Ishikawa (cell line): Measurements from ENCODE around the gene WWOX.

ENCODE experiments used
- CEBPB ChIP-seq: IDR thresholded peaks from 2 replicates; pipeline ENCODE4 v1.6.1; 2012
- CREB1 ChIP-seq: IDR thresholded peaks from 2 replicates; pipeline ENCODE4 v1.6.1; 2012; ENCODE audit warnings: low read depth
- EGR1 ChIP-seq: IDR thresholded peaks from 2 replicates; pipeline ENCODE4 v1.6.1; 2012
- EP300 ChIP-seq: IDR thresholded peaks from 2 replicates; pipeline ENCODE4 v1.6.1; 2012; ENCODE audit warnings: borderline replicate concordance
- FOXM1 ChIP-seq: IDR thresholded peaks from 2 replicates; pipeline ENCODE4 v1.6.1; 2012; ENCODE audit warnings: low read depth, borderline replicate concordance
- MAX ChIP-seq: IDR thresholded peaks from 2 replicates; pipeline ENCODE4 v1.6.1; 2012
- NFIC ChIP-seq: IDR thresholded peaks from 2 replicates; pipeline ENCODE4 v1.6.1; 2012
- RAD21 ChIP-seq: IDR thresholded peaks from 2 replicates; pipeline ENCODE4 v1.6.1; 2012; ENCODE audit warnings: low read depth
- REST ChIP-seq: IDR thresholded peaks from 2 replicates; pipeline ENCODE4 v1.6.1; 2012; ENCODE audit warnings: low read depth, mild to moderate bottlenecking
- TAF1 ChIP-seq: IDR thresholded peaks from 2 replicates; pipeline ENCODE4 v1.6.1; 2012; ENCODE audit warnings: low read depth, mild to moderate bottlenecking
- TCF12 ChIP-seq: IDR thresholded peaks from 2 replicates; pipeline ENCODE4 v1.6.1; 2012; ENCODE audit warnings: low read depth
- TEAD4 ChIP-seq: IDR thresholded peaks from 2 replicates; pipeline ENCODE4 v1.6.1; 2012
- USF1 ChIP-seq: IDR thresholded peaks from 2 replicates; pipeline ENCODE4 v1.6.1; 2012
- YY1 ChIP-seq: IDR thresholded peaks from 2 replicates; pipeline ENCODE4 v1.6.1; 2012; ENCODE audit warnings: low read depth
- ZBTB7A ChIP-seq: IDR thresholded peaks from 2 replicates; pipeline ENCODE4 v1.6.1; 2012; ENCODE audit warnings: low read depth

Gene WWOX

GRCh38 chr16:79073566-79073965 lies 974.1 kb downstream of the WWOX start:
- TF ChIP-seq REST: no peak
- no peak for TF ChIP-seq CREB1
- no peak for TF ChIP-seq MAX
- no peak for TF ChIP-seq EP300
- TF ChIP-seq USF1: no peak

GRCh38 chr16:79074541-79074940 lies 975.1 kb downstream of the WWOX start:
- TF ChIP-seq EGR1 (no peak), REST (no peak), EP300 (no peak), FOXM1 (no peak), RAD21 (no peak), YY1 (no peak), MAX (no peak), TEAD4 (no peak), USF1 (no peak)

GRCh38 chr16:79074951-79075350 lies 975.5 kb downstream of the WWOX start:
- TF ChIP-seq TEAD4: no peak
- TF ChIP-seq RAD21: no peak
- no peak for TF ChIP-seq YY1
- no peak for TF ChIP-seq REST
- TF ChIP-seq USF1: no peak
- TF ChIP-seq TAF1: no peak
- no peak for TF ChIP-seq MAX
- no peak for TF ChIP-seq FOXM1
- no peak for TF ChIP-seq CREB1
- TF ChIP-seq NFIC: no peak
- TF ChIP-seq EGR1: no peak
- TF ChIP-seq TCF12: no peak
- TF ChIP-seq EP300: no peak

GRCh38 chr16:79076047-79076767 lies 976.8 kb downstream of the WWOX start:
- TF ChIP-seq NFIC (no peak), TEAD4 (no peak), EGR1 (no peak), EP300 (no peak), FOXM1 (no peak), USF1 (no peak), ZBTB7A (no peak), MAX (no peak), CEBPB (no peak), RAD21 (no peak)
